Activated T-cell treated with anti-CD3 and anti-CD28 coated beads for 1 hour (primary cell): ENCODE results near the gene SETBP1.

Source experiments
- DNase-seq: peaks from one replicate; pipeline ENCODE4 v3.0.0-alpha.2; 2020; ENCODE audit warnings: low read depth

SETBP1 gene

DNA sequence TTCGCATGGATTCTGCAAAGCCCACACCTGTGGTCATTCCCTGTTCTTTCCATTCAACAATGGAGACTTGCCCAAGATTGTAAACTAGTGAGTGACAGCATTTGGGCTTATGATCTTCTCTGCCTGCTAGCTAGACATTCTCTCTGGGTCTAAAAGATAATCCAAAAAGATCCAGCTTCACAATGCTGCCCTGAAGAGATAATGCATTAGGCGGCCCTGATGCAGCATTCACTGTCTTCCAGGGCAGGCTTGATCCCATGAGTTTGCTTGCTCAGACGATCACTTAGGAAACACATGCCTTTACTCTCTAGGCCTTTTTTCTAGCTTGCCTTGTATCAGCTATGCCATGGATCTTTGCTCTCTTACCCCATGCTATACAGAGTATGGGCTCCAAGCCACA lies 196.1 kb downstream of the SETBP1 start:
- DNase-seq: no peak

DNA sequence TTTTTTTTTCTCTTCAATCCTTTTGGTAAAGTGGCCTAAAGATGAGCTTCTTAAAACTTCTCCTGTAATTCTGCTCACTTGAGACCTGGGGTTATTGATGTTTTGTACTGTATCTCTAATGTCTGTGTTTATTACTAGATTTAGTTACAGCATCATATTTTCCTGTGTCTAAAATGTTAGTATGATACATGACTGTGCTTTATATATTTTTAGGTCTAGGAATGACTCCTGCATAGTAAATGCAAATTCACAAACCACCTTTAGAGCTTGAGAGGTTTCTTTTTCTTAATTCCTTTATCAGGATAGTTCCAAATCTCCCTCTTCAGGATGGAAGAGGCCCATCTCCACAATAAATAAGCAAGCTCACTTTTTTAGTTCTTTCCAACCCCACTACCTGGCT lies 197.6 kb downstream of the SETBP1 start:
- no peak for DNase-seq

GRCh38 chr18:44880170-44880569 lies 199.5 kb downstream of the SETBP1 start:
- no peak for DNase-seq

GRCh38 chr18:44881461-44882162 lies 200.9 kb downstream of the SETBP1 start:
- no peak for DNase-seq

DNA sequence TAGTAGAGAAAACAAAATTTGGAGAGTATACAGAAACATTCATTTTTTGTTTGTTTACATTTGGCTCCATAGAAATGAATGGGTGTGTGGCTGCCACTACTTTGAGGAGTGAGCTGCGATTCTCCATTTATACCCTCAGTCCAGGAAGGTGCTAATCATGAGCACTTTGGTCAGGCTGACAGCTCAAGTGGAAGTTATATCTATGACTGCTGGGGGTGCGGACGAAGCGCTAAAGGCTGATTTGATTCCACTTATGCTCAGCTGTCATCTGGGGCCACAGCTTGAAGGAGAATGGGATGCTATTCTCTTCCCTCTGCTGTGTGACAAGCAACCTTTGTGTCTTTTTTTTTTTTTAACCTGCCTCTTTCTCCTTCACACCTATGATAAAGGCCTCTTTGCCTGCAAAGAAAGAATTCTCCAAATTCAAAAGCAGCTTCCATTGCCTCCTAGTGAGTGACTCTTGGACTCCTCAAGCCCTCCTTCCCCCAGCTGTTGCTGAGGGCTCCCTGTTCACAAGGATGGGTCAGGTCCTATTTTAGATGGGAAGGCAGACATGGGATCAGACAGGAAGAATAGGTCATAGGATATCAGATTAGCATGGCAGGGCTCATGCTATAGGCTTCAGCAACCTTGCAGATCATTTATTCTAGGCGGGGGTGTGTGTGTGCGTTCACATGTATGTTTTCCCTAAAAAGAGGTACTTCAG lies 201.6 kb downstream of the SETBP1 start:
- DNase-seq: no peak

DNA sequence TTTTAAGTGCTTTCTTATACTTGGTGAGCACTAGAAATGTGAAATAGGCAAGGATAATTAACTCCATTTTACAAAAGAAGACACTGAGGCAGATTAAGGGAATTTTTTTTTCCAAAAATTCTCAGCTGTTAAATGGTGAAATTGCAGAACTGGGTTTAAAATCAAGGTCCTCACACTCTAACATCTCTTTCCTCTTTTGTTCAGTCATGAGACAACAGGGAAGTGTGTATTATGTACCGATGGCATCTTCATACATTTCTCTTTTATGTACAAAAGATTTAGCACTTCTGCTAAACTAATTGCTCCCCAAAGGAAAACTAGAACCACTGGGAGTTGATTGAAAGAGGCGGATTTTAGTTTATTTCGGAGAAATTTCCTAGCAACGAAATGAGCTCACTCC lies 203.0 kb downstream of the SETBP1 start:
- no peak for DNase-seq

- DNase-seq: no peak
Measured at GRCh38 chr18:44884431-44884830, 203.7 kb downstream of the SETBP1 start.

DNA sequence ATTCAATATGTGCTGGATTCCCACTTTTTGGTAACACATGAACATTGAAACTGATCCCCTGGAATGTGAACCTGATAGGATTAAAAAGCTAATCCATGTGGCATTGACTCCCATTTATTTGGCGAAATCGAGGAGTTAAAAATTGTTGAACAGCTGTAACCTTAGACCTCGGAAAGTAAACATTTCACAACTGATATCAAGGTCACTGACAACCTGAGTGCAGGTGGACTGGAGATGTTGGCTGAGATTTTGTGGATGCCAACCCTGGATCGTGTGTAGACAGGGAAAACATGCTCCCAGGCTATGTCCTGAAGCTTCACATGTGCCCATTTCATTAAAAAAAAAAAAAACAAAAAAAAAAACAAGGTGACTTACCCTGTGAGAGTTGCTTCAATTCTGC lies 204.8 kb downstream of the SETBP1 start:
- no peak for DNase-seq

DNA sequence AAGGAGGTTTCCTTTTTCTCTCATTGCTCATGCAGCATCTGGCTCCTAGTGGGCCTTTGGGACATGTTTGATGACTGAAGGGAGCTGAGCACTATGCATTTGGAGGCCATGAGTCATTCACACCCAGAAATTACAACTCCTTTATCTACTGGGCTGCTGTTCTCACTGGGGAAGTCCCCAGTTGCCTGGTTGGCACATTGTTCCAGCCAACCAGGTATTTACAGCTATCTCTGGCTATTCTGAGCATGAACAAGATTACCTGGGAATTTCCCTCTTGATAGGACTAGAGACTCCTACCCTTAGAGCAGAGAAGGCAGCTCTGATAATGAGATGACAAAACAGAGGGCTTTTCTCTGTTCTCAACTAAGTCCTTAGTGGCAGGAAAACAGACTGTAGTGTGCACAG lies 206.5 kb downstream of the SETBP1 start:
- no peak for DNase-seq

- no peak for DNase-seq
Measured at GRCh38 chr18:44889111-44889510, 208.4 kb downstream of the SETBP1 start.

- no peak for DNase-seq
Measured at GRCh38 chr18:44893045-44893706, 212.5 kb downstream of the SETBP1 start.

DNA sequence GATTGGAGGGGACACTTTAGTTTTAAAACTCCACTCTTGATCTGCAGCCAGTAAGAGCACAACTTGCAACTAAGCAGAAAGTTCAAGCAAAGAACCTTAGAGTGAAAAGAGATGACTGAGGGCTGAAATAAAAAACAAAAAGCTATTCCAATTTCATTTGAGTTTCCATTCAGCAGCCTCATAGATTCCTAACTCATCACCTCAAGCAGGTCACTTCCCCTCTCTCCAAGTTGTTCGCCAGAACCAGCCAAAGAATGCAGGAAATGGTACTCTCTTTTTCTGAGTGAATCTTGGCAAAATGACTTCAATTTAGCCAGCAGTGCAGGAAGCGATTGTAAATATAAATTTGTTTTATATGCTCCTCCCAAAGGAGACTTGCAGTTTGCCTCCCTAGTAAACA lies 213.3 kb downstream of the SETBP1 start:
- DNase-seq: no peak

DNA sequence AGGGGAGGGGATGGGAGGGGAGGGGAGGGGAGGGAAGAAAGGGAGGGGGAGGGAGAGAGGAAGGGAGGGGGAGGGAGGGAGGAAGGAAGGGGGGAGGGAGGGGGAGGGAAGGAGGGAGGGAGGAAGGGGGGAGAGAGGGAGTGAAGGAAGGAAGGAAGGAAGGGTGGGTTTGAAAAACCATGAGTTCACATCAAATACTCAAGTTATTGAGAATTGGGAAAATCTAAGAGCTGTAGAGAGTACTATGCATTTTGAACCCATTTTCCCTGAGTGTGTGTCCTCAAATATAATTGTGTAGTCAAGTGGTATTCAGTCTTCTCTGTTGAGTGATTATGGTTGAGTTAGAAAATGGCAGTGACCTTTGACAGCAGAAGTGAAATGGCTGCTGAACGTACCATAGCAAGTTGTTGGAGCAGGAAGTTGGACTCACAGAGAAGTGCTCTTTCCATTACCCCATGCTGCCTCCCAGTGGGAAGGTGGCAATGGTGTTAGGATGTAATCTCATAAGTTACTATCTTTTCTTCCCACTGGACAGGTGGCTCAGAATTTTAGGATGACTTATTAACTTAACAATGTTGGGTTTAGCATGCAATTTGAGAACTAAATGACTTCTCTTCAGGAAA lies 214.6 kb downstream of the SETBP1 start:
- no peak for DNase-seq

DNA sequence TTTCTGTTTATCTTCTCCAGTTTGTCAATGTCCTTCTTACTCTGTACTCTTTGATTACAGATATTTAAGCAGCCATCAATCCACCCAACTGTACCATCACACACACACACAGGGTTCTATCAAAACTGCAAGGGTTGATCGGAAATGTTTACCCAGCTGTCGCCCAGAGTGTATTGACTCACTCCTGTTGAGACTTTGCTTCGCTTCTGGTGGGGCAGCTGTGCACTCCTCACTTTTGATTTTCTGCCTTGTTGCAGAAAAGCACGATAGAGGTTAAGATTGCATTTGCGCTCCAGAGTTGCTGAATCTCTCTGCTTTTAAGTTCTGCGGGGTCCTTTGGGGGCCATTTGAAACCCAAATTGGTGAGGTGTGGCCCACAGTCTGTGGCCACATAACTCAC lies 216.2 kb downstream of the SETBP1 start:
- DNase-seq: no peak

DNA sequence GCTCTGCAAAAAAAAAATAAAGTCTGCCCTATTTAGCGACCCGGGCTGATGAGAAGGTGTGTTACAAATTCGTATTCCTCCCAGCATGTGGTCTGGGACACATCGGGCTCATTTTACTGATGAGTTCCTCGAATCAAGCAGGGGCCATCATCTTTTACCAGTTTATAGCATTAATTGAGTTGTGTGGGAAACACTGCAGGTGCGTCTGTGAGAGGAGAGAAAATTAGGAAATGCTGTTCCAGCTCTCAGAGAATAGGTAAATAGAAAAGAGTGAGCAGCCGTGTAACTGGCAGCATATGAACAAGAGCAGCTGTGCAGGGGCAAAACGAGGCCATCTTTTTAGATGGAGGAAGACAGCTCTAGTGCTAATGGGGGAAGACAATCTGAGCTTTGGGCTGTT lies 216.7 kb downstream of the SETBP1 start:
- DNase-seq: no peak

DNA sequence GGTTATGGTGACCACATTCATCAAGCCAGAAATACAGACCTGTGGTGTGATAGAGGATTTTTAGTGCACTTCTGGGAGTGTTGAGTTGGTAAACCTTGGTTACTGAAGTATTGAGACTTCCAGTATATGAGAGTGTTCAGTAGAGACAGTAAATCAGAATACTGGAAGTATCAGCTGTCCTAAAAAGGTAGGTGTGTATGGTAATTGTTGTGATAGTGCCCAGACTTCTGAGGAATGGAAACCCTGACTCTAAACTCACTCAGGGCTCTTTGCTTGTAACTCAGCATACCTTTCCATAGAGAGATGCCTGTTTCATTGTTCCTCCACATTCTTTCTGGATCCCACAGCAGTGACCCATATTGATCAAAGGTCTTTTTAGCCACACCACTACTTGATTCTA lies 217.1 kb downstream of the SETBP1 start:
- DNase-seq: no peak

GRCh38 chr18:44898498-44898897 lies 217.8 kb downstream of the SETBP1 start:
- no peak for DNase-seq

DNA sequence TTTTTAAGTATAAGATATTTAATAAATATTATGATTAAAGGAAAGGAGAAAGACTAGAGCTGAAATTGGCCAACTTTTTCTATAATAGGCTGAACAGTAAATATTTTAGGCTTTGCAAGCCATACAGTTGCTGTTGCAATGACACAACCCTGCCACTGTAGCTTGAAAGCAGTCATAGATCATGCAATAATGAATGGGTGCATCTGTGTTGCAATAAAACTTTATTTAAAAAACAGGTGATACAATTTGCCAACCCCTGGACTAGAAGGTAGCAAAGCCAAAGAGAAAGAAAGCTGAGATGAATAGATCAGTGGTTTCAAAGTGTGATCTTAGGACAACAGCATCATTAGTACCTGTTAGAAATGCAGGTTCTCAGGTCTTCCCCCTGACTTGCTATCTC lies 219.1 kb downstream of the SETBP1 start:
- DNase-seq: no peak

GRCh38 chr18:44900627-44901026 lies 219.9 kb downstream of the SETBP1 start:
- no peak for DNase-seq

GRCh38 chr18:44901283-44901682 lies 220.6 kb downstream of the SETBP1 start:
- no peak for DNase-seq

DNA sequence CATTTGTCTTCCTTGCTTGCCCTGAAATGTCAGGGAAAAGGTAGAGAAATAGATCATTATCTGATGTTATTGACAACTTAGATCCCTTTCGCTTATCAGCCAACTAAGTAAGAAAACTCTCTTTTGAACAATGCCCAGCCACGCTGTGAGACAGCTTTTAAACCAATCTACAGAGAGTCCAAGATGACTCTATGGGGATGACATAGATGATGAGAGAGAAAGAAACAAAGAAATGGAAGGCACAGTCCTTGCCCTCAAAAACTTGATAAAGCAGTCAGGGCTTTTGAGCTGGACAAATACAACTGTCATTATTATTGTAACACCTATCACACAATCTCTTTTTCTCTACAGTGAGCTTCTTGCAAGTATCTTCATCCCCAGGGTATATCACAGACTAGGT lies 222.6 kb downstream of the SETBP1 start:
- DNase-seq: no peak

DNA sequence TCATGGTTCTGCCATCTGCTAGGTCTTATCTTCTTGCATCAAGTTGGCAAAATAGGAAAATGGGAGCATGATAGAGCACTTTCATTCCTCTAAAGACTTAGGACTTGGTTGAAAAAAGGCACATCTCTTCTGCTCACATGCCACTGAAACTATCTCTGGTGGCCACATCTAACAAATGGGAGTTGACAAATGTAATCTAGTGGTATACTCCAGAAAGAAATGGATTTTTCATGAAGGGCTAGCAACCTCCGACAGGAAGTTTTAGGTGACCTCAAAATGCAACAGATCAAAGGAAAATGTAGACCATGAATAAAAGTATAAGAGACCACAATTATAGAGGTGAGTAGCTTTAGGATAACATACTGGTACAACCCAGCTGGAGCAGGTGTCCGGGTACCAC lies 224.1 kb downstream of the SETBP1 start:
- no peak for DNase-seq

GRCh38 chr18:44909191-44909719 lies 228.6 kb downstream of the SETBP1 start:
- no peak for DNase-seq
